Superior temporal gyrus (tissue), 1 donor: ENCODE results near the gene SLC19A1.

Source experiments
- DNase-seq: peaks from one replicate; pipeline ENCODE4 v3.0.0-alpha.2; 2016; ENCODE audit errors: extremely low spot score

Gene SLC19A1

GRCh38 chr21:45454926-45455673, 87.1 kb downstream of the SLC19A1 start:
- no peak for DNase-seq

- no peak for DNase-seq
Observed at GRCh38 chr21:45454060-45454925, 87.9 kb downstream of the SLC19A1 start.

GRCh38 chr21:45453308-45453950, 88.8 kb downstream of the SLC19A1 start:
- no peak for DNase-seq

GRCh38 chr21:45452696-45453307, 89.4 kb downstream of the SLC19A1 start:
- no peak for DNase-seq

- DNase-seq, result no peak
Observed at GRCh38 chr21:45451771-45452182, 90.5 kb downstream of the SLC19A1 start.

GRCh38 chr21:45451091-45451740, 91.0 kb downstream of the SLC19A1 start:
- DNase-seq, result no peak

GRCh38 chr21:45450423-45451090, 91.7 kb downstream of the SLC19A1 start:
- DNase-seq, result no peak

GRCh38 chr21:45449658-45450422, 92.4 kb downstream of the SLC19A1 start:
- no peak for DNase-seq

GRCh38 chr21:45448810-45449657, 93.2 kb downstream of the SLC19A1 start:
- no peak for DNase-seq

GRCh38 chr21:45448283-45448809, 93.9 kb downstream of the SLC19A1 start:
- no peak for DNase-seq
